ENCODE results near the gene TOR1B.
A peak's percentile ranks its signal among the peaks of the same experiment; 100 is the strongest.
"Not testable (repeated sequence)": the region's sequence is repeated elsewhere in the genome, so short reads cannot be mapped to it uniquely, and the experiment has no call there.

TOR1B gene, protein sequence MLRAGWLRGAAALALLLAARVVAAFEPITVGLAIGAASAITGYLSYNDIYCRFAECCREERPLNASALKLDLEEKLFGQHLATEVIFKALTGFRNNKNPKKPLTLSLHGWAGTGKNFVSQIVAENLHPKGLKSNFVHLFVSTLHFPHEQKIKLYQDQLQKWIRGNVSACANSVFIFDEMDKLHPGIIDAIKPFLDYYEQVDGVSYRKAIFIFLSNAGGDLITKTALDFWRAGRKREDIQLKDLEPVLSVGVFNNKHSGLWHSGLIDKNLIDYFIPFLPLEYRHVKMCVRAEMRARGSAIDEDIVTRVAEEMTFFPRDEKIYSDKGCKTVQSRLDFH

GRCh38 chr9:129802833-129803675, at the start of gene TOR1B:
TSS of gene TOR1B (plus strand) at chr9:129803184. CDS start at chr9:129803213, 29 bp downstream.
- DNase-seq, result peak; percentile 99

- DNase-seq, result no peak
Observed at GRCh38 chr9:129755151-129755550, 47.8 kb upstream of the TOR1B start.

DNA sequence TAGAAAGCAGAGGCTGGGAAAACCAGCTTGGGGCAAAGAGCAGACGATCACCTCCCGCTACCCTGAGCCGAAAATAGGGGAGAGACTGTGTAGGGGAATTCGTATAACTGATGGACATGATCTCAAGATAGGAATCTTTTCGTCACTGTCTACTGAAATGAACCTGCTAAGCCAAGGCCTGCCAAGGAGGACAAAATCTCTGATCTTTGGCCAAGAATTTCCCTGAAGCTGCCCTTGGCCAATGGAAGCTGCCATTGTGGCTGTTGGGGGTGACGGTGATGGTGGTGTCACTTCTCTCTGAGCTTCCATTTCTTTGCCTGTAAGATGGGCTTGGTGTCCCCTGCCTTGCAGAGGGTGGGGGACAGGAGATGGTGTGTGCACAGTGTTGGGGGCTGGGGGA, 46.8 kb upstream of the TOR1B start:
- DNase-seq, result no peak

GRCh38 chr9:129757045-129757444, 45.9 kb upstream of the TOR1B start:
- no peak for DNase-seq

GRCh38 chr9:129759319-129759718, 43.7 kb upstream of the TOR1B start:
- no peak for DNase-seq

DNA sequence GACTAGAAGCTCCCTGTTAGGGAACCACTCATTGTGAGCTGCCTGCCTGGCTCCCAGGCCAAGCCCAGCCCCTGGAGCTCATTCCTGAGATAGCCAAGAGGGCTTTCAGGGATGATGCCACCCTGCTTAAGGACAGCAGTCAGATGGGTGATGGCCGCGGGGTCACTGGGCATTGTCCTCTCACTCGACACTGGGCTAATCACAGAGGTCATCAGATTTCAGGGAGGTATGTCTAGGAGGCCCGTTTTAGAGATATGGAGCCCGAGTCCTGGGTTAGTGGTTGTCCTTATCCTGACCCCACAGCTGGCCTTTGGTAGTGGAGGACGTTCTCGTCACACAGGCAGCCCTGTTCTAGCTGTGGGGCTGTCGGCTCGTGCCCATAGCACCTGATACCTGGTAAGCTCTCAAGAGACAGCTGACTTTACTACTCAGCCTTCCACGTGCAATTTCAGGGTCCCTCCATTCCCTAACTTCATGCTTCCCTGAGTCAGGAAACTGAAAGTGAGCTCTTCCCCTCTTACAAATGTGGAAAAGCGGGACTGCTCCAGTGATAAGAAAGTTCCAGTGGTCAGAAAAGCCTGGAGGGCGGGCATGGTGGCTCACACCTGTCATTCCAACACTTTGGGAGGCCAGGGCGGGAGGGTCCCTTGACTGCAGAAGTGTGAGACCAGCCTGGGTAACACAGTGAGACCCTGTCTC, 43.0 kb upstream of the TOR1B start:
- no peak for DNase-seq

DNA sequence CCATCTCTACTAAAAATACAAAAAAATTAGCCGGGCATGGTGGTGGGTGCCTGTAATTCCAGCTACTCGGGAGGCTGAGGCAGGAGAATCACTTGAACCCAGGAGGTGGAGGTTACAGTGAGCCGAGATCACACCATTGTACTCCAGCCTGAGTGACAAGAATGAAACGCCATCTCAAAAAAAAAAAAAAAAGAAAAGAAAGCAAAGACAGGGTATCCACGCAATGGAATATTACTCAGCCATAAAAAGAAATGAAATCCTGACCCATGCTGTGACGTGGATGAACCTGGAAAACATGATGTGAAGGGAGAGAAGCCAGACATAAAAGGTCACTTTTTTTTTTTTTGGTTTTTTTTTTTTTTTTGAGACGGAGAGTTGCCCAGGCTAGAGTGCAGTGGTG, 42.2 kb upstream of the TOR1B start:
- not testable (repeated sequence) for DNase-seq

DNA sequence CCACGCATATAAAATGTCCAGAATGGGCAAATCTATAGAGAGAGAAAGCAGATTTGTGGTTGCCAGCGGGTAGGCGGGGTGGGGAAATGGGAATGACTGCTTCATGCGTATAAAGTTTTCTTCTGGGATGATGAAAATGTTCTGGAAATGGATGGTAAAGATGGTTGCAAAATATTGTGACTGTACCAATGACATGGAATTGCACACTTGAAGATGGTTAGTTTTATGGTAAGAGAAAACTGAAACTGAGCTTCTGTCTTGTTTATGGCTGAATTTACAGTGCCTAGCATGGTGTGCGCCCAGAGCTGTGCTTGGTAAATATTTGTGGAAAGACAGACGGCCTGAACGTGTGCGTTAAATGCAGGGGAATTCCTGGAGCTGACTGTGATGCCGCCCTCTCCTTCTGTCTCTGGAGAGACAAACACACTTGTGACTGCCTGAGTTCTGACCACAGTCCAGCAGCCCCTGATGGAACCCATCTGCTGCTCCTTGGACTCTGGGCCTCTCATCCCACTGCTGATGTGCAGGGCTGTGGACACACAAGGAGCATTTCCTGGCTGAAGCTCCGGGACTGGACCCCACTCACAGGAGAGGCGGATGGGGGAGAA, 41.6 kb upstream of the TOR1B start:
- DNase-seq, result no peak

- DNase-seq, result no peak
Observed at GRCh38 chr9:129761901-129762369, 41.0 kb upstream of the TOR1B start.

DNA sequence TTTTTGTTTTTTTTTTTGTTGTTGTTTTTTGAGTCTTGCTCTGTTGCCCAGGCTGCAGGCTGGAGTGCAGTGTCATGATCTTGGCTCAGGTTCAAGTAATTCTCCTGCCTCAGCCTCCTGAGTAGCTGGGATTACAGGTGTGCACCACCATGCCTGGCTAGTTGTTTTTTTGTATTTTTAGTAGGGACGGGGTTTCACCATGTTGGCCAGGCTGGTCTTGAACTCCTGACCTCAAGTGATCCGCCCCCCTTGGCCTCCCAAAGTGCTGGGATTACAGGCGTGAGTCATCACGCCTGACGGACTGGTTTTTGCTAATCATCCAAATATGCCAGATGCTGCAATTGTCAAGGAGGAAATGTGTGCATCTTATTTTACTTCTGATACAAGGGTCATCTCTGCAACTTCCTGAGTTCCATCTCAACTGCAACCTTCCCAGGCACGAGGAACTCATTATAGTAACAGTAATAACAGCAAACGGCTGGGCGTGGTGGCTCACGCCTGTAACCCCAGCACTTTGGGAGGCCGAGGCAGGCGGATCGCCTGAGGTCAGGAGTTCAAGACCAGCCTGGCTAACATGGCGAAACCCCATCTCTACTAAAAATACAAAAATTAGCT, 40.5 kb upstream of the TOR1B start:
- not testable (repeated sequence) for DNase-seq

DNA sequence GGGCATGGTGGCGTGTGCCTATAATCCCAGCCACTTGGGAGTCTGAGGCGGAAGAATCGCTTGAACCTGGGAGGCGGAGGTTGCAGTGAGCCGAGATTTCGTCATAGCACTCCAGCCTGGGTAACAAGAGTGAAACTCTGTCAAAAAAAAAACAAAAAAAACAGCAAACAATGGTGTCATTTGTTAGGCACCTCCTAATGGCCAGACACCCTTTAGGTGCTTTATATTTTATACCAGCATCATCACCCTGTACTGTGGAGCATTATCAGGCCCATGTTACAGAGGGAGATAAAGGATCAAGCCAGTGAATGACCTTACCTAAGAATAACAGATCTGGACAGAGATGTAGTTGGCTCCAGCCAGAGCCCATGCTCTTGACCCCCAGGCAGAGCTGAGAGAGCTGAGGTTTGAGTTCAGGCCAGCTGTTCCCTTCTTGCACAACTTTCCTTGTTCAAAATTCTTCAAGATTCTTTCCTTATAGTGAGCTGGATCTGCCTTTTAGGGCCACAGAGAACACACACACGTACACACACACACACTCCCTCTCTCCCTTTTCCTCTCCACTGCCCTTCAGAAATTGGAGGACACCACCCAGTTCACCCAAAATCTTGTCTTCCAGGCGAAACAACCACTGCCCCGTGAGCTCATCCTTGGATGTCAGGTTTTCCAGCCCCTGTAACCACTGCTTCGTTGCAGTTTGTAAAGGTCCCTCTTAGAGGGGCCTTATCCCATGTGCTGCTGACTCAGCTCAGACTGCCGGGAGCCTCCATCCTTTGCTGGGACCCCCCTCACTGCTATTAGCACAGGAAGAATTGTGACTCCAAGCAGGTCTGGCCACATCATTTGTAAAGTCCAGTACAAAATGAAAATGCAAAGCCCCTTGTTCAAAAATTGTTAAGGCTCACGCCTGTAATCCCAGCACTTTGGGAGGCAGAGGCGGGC, 39.7 kb upstream of the TOR1B start:
- no peak for DNase-seq

- no peak for DNase-seq
Observed at GRCh38 chr9:129765764-129766317, 37.1 kb upstream of the TOR1B start.

GRCh38 chr9:129768486-129768885, 34.5 kb upstream of the TOR1B start:
- no peak for DNase-seq

DNA sequence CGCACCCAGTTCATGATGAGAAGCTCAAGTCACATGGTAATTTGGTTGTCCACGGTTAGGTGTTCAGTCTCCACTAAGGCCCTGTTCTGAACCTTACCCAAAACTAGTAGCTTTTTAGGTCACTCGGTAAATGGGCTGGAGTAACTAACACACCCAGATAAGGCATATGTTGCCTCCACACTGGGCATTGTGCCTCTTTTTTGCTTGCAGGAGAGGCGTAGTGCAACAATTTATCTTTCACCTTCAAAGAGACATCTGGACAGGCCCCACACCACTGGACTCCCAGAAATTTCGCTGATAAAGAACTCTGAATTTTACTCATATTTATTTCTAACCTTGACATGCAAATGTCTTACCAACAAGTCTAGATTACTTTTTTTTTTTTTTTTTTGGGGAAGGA, 33.3 kb upstream of the TOR1B start:
- no peak for DNase-seq

GRCh38 chr9:129770741-129771140, 32.2 kb upstream of the TOR1B start:
- DNase-seq, result no peak

- DNase-seq, result no peak
Observed at GRCh38 chr9:129773262-129774048, 29.5 kb upstream of the TOR1B start.

- no peak for DNase-seq
Observed at GRCh38 chr9:129774791-129775447, 28.1 kb upstream of the TOR1B start.

- DNase-seq, result no peak
Observed at GRCh38 chr9:129775448-129775798, 27.6 kb upstream of the TOR1B start.

- DNase-seq, result not testable (repeated sequence)
Observed at GRCh38 chr9:129776096-129776495, 26.9 kb upstream of the TOR1B start.

- DNase-seq, result no peak
Observed at GRCh38 chr9:129776566-129776937, 26.4 kb upstream of the TOR1B start.
